Activated naive CD4-positive, alpha-beta T cell treated with anti-CD3 and anti-CD28 coated beads, Interleukin-2, amount 50 U/mL, for 72 hours (primary cell): ENCODE data around the gene MRC1. TPM values are rescaled to one million over a fixed set of nuclear protein-coding genes. Genes with fewer than 3 reads are reported as not detected.
"Not testable (repeated sequence)": the region's sequence is repeated elsewhere in the genome, so short reads cannot be mapped to it uniquely, and the experiment has no call there.

Experiments
- ATAC-seq, 2 donors: fragments of 150-1000 bp; cut with Tn5 transposase; 2 replicates each; pipeline ENCODE4 v1.10.0; 2021; ENCODE audit warnings: mild to moderate bottlenecking in 2 of 2, moderate library complexity in 2 of 2
- DNase-seq, 2 donors: peaks; one replicate each; pipeline ENCODE4 v3.0.0; 2021 to 2022; ENCODE audit warnings: low spot score in 2 of 2
- H3K27ac Mint-ChIP-seq, 2 donors: one replicate each; pipeline ENCODE4 v1.8.0; 2022; ENCODE audit warnings: mild to moderate bottlenecking in 2 of 2, mixed read lengths in 2 of 2
- H3K36me3 Mint-ChIP-seq, 2 donors: one replicate each; pipeline ENCODE4 v1.8.0; 2022; ENCODE audit warnings: mixed read lengths in 2 of 2
- H3K9me3 Mint-ChIP-seq, 2 donors: one replicate each; pipeline ENCODE4 v1.8.0; 2022; ENCODE audit warnings: mixed read lengths in 2 of 2
- total RNA-seq, 2 donors: library from RNA; stranded (reverse); gene quantifications; one replicate each; pipeline ENCODE4 v1.2.3, GENCODE V29; 2022

Gene MRC1
- total RNA-seq, 2 donors from 2014 or later, result not detected

DNA sequence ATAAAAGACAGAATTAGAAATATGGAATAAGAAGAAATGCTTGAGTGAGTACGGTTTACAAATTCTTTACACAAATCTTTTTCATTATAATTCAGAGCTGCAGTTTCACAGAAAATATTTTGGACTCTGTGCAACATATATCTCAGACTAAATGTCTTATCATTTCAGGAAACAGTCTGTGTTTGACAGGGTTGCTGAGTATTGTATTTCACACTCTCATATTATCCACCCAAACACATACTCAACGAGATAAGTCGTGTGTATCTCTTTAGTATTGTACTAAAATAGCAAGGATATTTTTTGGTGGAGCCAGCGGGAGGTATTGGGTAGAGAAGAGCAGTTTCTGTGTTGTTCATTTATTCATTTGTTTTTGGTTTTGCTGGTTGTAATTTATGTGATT is 103.6 kb downstream of the MRC1 start:
- Mint-ChIP-seq H3K9me3 (peaks cover 0 to 3% of the 10 kb centered on the region in 2 donors), H3K27ac (no peak overlapping the region), H3K36me3 (no peaks in the 10 kb centered on the region)
- DNase-seq, result no peak
- no peak for ATAC-seq

DNA sequence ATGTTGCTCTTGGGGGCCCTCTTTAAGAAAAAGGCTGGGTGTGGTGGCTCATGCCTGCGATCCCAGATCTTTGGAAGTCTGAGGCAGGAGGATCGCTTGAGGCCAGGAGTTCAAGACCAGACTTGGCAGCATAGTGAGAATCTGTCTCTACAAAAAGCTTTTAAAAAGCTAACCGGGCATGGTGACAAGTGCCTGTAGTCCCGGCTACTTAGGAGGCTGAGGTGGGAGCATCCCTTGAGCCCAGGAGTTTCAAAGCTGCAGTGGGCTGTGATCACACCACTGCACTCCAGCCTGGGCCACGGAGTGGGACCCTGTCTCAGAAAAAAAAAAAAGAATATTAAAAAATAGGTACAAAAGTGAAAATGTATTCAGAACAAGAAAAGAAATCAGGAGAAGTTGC is 104.5 kb downstream of the MRC1 start:
- Mint-ChIP-seq H3K27ac (no peak overlapping the region), H3K36me3 (no peaks in the 10 kb centered on the region)
- ATAC-seq, result no peak

DNA sequence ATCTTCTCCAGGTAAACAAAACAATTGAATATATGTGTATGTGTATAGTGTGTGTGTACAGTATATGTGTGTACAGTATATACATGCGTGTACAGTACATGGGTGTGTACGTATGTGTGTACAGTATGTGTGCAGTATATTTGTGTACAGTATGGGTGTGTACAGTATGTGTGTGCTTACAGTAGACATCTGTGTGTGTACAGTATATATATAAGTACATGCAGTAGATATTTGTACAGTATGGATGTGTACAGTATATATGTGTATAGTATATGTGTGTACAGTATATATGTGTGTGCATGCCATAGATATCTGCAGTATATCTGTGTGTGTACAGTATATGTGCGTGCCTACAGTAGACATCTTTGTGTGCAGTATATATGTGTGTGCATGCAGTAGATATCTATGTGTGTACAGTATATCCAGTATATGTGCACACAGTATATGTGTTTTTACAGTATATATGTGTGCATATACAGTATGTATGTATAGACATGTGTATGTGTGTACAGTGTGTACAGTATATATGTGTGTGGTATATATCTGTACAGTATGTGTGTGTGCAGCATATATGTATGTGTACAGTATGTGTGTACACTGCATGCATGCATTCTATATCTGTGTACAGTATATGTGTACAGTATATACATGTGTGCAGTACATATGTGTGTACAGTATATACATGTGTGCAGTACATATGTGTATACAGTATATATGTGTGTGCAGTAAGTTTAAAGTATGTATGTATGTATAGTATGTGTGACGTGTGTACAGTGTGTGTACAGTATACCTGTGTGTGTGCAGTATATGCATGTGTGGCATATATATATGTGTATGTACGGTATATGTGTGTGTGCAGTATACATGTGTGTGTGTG is 105.3 kb downstream of the MRC1 start:
- Mint-ChIP-seq H3K36me3 (no peaks in the 10 kb centered on the region), H3K27ac (no peak overlapping the region), H3K9me3 (peaks cover 5 to 8% of the 10 kb centered on the region in 2 donors)
- no peak for ATAC-seq
- no peak for DNase-seq

More for the DNA sequence above, 104.5 kb downstream of the MRC1 start:
- H3K9me3 Mint-ChIP-seq, result peaks cover 5 to 8% of the 10 kb centered on the region in 2 donors
- DNase-seq, result no peak

DNA sequence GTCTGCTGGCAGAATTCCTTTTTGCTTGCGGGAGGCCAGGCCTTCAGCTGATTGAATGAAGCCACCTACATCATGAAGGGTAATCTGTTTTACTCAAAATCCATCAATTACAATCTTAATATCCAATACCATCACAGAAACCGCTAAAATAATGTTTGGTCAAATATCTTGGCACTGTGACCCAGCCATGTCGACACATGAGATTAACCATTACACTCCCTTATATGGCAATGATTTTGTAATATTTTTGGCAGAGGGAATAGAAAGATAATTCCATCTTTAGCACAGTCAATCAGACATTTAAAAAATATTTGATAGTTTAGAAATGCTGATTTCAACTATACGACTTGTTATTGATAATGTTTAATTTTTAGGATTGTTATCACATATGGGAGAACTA is 106.0 kb downstream of the MRC1 start:
- ATAC-seq (no peak), DNase-seq (no peak)
- Mint-ChIP-seq H3K36me3 (no peaks in the 10 kb centered on the region), H3K27ac (no peak overlapping the region), H3K9me3 (peaks cover 5 to 8% of the 10 kb centered on the region in 2 donors)

DNA sequence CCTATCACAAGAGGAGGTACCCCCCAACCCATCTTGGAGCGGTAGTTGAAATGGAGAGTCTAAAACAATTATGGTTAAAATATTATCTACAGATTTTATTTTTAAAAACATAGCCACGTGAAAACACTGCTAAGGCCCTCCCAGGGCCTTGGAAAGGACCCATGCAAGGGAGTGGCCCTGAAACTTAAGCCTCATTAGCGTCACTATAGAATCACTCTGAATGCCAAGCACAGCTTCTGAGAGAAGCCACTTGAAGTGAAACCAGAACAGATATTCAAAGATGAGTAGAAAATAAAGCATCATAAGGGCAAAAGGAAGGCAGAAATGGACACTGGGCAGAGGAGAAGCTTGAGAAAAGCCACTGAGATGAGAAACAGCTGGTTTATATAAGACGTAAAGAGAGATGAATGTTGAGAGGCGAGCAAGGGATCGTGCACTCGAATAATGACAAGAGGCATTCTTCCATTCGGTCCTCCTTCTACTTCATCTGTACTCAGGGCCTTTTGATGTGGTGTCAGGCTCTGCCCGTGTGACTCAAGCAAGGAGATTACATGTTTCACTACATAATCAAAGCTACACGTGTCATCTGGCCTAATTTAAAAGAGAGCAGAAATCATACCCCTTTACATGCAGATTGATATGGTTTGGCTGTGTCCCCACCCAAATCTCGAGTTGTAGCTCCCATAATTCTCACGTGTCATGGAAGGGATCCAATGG is 109.2 kb downstream of the MRC1 start:
- H3K9me3 Mint-ChIP-seq, result peaks cover 5 to 8% of the 10 kb centered on the region in 2 donors
- H3K27ac Mint-ChIP-seq, result no peak overlapping the region
- no peak for ATAC-seq
- no peaks in the 10 kb centered on the region for H3K36me3 Mint-ChIP-seq
- no peak for DNase-seq

DNA sequence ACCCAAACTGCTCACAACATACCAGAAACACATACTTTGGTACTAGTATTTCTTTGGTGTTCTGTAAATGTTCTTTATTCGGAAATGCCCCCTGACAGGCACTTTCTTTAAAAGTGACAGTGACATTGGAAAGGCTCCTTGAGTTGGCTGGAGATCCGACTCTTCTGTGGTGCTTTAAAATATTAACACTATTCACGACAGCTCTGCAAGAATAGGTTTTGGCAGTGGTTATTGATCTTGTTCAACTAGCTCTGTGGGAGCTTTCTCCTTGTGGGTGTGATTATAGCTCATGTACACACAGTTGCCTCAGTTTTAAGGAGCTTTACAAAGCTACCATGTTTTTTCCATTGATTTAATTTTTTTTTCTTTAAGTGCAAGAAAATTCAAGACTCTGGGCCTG is 112.2 kb downstream of the MRC1 start:
- ATAC-seq, result no peak
- no peak for DNase-seq
- Mint-ChIP-seq H3K27ac (no peak overlapping the region), H3K9me3 (peaks cover 7 to 8% of the 10 kb centered on the region in 2 donors), H3K36me3 (no peaks in the 10 kb centered on the region)

DNA sequence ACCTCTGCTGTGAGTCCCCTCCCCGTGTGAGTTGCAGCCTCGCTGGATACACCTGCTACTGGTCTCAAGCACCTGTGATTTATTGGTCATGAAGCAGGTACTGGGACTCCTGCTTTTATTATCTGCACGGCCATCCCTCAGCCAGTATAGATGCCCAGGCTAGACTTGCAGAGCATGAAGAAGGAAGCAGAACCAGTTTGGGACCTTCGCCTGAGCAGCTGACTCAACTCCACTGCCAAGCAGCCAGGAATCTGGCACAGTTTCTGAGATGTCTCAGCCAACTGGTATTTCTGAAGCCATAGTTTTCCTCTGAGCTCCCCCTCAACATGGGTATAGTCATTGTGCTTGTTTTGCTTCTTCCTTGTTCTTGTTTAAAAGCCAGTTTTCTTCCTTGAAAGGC is 114.6 kb downstream of the MRC1 start:
- ATAC-seq, result no peak
- Mint-ChIP-seq H3K36me3 (no peaks in the 10 kb centered on the region), H3K9me3 (peaks cover 8 to 10% of the 10 kb centered on the region in 2 donors), H3K27ac (no peak overlapping the region)
- DNase-seq, result no peak

DNA sequence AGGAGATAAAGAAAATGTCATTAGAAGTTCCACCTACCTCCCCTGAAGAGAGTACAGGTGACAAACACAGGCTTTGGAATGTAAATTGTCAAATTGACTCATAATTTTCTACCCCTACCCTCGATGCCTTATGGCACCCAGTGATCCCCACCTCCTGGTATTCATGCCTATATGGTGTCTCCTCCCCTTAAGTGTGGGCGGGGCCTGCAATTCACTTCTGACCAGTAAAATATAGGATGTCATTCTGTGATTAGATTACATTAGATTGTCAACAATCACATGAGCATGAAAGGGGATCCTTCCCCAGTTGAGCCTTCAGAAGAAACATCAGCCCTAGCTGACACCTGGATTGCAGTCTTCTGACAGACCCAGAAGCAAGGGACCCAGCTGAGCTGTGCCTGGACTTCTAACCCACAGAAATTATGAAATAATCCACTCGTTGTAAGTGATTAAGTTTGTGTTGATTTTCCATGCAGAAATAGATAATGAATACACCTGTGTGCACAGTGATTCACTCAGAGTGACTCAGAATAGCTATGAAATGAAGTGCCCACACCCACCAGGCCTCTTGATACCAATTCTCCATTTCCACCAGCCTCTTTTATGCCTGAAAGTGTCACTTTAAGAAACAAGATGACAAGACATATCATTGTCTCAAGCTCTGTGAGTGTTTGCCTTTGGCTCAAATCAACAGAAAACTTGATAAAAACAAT is 134.0 kb downstream of the MRC1 start:
- peak in 1 of 2 donors; percentile 46 for ATAC-seq
- Mint-ChIP-seq H3K36me3 (no peaks in the 10 kb centered on the region), H3K9me3 (peaks cover 0 to 9% of the 10 kb centered on the region in 2 donors)

DNA sequence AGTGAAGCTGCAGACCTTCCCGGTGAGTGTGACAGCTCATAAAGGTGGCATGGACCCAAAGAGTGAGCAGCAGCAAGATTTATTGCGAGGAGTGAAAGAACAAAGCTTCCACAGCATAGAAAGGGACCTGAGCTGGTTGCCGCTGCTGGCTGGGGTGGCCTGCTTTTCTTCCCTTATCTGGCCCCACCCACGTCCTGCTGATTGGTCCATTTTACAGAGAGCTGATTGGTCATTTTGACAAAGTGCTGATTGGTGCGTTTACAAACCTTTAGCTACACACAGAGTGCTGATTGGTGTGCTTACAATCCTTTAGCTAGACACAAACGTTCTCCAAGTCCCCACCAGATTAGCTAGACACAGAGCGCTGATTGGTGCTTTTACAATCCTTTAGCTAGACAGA is 141.1 kb downstream of the MRC1 start:
- ATAC-seq, H3K27ac Mint-ChIP-seq, DNase-seq, H3K9me3 Mint-ChIP-seq, H3K36me3 Mint-ChIP-seq: not testable (repeated sequence)

More for the DNA sequence above, 134.0 kb downstream of the MRC1 start:
- no peak overlapping the region for H3K27ac Mint-ChIP-seq
- DNase-seq, result no peak

DNA sequence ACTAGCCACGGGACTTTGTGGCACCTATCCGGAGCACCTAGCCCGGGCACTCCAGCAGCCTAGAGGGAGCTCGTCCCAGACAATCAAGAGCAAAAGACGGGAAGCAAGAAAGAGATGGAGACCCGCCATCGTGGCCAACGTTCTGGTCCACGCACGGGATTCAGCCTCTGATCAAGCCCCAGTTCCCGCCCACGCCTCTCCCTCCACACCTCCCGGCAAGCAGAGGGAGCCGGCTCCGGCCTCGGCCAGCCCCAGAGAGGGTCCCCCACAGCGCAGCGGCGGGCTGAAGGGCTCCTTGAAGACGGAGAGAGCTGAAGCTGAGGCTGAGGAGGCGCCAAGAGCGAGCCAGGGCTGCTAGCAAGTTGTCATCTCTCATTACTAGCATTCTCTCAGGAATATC is 141.6 kb downstream of the MRC1 start:
- no peak for ATAC-seq
- peaks cover 0 to 6% of the 10 kb centered on the region in 2 donors for H3K9me3 Mint-ChIP-seq
- no peaks in the 10 kb centered on the region for H3K36me3 Mint-ChIP-seq
- peak overlapping the region in 1 of 2 donors; percentile 29 for H3K27ac Mint-ChIP-seq
- DNase-seq, result no peak

DNA sequence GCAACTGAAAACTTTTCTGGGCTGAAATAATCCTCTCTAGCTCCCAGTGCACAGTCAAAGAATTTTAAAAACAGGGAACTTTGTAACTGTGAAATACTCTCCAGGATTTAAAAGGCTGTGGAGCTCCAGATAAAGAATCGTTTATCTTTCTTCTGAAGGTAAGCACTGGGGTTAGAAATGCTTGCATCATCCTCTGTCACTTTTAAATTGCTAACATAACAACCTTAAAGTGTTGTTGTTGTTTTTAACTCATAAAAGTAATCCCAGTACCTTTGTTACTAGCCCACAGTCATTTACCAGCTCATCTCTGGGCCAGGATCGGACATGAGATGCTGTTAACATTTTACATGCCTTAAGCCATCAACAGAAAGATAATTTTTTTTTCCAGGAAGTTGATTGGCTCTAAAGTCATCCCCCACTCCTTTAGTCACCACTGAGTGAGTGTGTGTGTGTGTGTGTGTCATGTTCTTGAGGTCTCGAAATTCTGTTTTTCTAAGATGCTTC is 142.8 kb downstream of the MRC1 start, which contains the start of gene SLC39A12:
Gene SLC39A12 (plus strand): TSS at position 51 of the 504 bp plus-strand sequence. CDS start 1,359 bp downstream, outside the sequence.
- no peak for DNase-seq

DNA sequence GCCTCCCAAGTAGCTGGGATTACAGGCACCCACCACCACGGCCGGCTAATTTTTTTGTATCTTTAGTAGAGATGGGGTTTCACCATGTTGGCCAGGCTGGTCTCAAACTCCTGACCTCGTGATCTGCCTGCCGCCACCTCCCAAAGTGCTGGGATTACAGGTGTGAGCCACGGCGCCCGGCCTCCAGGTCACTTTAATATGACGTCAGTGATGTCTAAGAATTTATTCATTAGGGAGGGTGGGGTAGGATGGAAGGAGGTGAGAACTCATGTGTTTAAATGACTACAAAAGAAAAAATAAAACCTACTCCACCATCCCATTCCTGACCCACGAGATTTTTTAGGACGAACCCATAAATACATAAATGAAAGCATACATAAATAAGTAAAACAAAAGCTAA is 145.2 kb downstream of the MRC1 start:
- not testable (repeated sequence) for H3K36me3 Mint-ChIP-seq, ATAC-seq, DNase-seq, H3K27ac Mint-ChIP-seq, H3K9me3 Mint-ChIP-seq

More for the DNA sequence above, 142.8 kb downstream of the MRC1 start, which contains the start of gene SLC39A12:
- Mint-ChIP-seq H3K36me3 (no peaks in the 10 kb centered on the region), H3K27ac (no peak within 1 kb of the TSS), H3K9me3 (peaks cover 0 to 6% of the 10 kb centered on the region in 2 donors)
- ATAC-seq, result no peak

DNA sequence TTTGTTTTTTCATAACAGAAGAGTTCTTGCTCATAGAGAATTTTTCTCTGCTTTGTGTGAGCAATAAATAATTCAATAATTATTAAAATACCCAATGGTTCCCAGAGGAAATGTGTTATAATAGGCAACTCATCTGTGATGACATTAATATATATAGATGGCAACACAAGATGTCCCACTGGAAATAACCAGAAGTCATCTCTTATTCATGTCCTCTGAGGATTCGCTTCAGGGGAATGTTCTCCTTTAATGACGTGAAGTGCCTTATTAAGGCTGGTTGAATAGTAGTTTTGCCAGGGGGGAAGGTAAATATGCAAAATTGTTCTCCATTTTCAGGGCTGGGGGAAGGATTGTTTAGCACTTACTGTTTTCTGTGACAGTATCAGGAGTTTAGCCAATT is 145.7 kb downstream of the MRC1 start:
- Mint-ChIP-seq H3K36me3 (no peaks in the 10 kb centered on the region), H3K27ac (no peak overlapping the region), H3K9me3 (peaks cover 0 to 8% of the 10 kb centered on the region in 2 donors)
- ATAC-seq, result no peak
- DNase-seq, result no peak

DNA sequence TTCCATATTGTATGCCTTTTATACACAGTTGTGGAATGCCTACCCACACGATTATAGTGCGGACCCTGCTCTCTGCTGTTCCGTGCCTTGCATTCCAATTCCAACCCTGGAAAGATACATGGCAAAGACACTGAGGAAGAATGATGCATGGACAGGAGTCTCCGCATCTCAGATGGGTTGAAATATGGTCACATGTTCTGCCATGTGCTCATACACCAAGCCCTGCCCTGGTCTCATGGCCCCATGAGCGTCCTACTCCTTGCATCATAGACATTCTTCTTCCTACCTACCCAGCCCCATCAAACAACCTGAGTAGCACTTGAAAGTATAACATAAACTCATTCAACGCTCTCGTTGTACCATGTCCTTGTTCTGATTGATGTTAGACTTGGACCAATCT is 148.9 kb downstream of the MRC1 start:
- no peak overlapping the region for H3K27ac Mint-ChIP-seq
- DNase-seq (no peak), ATAC-seq (no peak)
- no peaks in the 10 kb centered on the region for H3K36me3 Mint-ChIP-seq
- peaks cover 3 to 13% of the 10 kb centered on the region in 2 donors for H3K9me3 Mint-ChIP-seq

DNA sequence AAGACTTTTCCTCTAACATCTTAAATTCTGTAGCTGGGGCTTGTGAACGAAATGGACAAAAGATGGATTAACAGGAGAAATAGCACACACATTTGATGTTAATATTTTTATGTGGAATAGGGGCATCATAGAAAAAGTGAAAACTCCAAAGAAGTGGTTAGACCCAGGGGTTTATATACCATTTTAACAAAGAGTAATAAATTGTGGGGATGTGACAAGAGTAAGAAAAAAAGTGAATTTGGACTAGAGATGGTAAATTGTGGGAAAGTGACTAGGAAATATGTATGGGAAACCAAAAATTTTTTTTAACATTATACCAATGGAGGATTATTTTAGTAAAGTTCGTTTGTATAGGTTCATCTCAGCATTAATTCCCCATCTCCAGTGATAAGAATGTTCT is 150.7 kb downstream of the MRC1 start:
- no peak for DNase-seq

More for the DNA sequence above, 150.7 kb downstream of the MRC1 start:
- ATAC-seq, result no peak
- H3K36me3 Mint-ChIP-seq, result no peaks in the 10 kb centered on the region
- H3K9me3 Mint-ChIP-seq, result peaks cover 3 to 16% of the 10 kb centered on the region in 2 donors
- H3K27ac Mint-ChIP-seq, result no peak overlapping the region
